ENCODE measurements around the gene TDRD1.

DNA sequence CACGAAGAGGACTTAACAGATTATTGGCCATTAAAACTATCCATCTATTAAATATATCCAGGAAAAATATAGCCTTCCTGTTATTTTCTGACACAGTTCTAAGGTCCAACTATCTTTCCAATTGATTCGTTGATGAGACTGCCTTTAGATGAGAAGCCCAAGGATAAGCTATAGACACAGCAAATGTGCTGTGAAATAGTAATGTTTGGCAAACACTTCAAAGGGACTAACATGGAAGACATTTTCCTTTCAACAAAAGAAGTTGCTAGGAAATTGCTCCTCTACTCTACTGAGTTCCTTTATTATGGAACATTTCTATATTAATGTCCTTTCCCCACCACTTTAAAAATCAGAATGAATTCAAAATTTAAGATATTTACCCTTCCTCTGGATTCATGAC is 43.7 kb upstream of the TDRD1 start:
- TF ChIP-seq CTCF (conservative IDR thresholded peaks at IDR 0.05 in 1 of 2, IDR thresholded peaks at IDR 0.05 in 1 of 2; ENCODE audit: extremely low read depth in 1 of 2, insufficient read depth in 1 of 2, low read depth in 1 of 2, low read length in 2 of 2), result no peak
- no peak for TF ChIP-seq EZH2 (IDR thresholded peaks at IDR 0.05; ENCODE audit: borderline replicate concordance, low read length)
